K562 (cell line): Measurements from ENCODE around the gene LDLR. TPM values are rescaled to one million over a fixed set of nuclear protein-coding genes. Genes with fewer than 3 reads are reported as not detected.
A peak's percentile ranks its signal among the peaks of the same experiment; 100 is the strongest.

Experiments
- ATF7 ChIP-seq: fragments of 450-650 bp; IDR thresholded peaks from 2 replicates; pipeline ENCODE4 v1.7.1; 2014; ENCODE audit warnings: mild to moderate bottlenecking, moderate library complexity
- E2F3 ChIP-seq: fragments of 250-450 bp; sonication (Bioruptor Pico); IDR thresholded peaks from 2 replicates; pipeline ENCODE4 v1.4.0; 2020; ENCODE audit warnings: mild to moderate bottlenecking
- EP300 ChIP-seq: IDR thresholded peaks from 2 replicates; pipeline ENCODE4 v1.6.1; 2012; ENCODE audit warnings: low read length, improper control_type of control experiment
- FOXJ3 ChIP-seq: sonication (generic); formaldehyde crosslinking; IDR thresholded peaks from 2 replicates; pipeline ENCODE4 v1.4.0; 2020; ENCODE audit warnings: mild to moderate bottlenecking, missing genetic modification reagents
- HDAC2 ChIP-seq: fragments of 450-650 bp; IDR thresholded peaks from 2 replicates; pipeline ENCODE4 v1.6.1; 2016; ENCODE audit warnings: mild to moderate bottlenecking
- ILK ChIP-seq: fragments of 450-650 bp; IDR thresholded peaks from 2 replicates; pipeline ENCODE4 v1.6.1; 2016; ENCODE audit warnings: missing genetic modification characterization, low read depth, mild to moderate bottlenecking, missing compliant biosample characterization, moderate library complexity, borderline replicate concordance
- MAFK ChIP-seq: IDR thresholded peaks from 2 replicates; pipeline ENCODE4 v1.6.1; 2011; ENCODE audit warnings: low read length, improper control_type of control experiment
- MECOM ChIP-seq: fragments of 250-450 bp; sonication (Bioruptor Pico); IDR thresholded peaks from 2 replicates; pipeline ENCODE4 v1.8.0; 2022; ENCODE audit warnings: inconsistent platforms
- NFIC ChIP-seq: fragments of 450-650 bp; IDR thresholded peaks from 2 replicates; pipeline ENCODE4 v1.6.1; 2017; ENCODE audit warnings: mild to moderate bottlenecking, inconsistent platforms
- PHF20 ChIP-seq: fragments of 450-650 bp; IDR thresholded peaks from 2 replicates; pipeline ENCODE4 v1.6.1; 2018; ENCODE audit not compliant: partially characterized antibody
- PML ChIP-seq: IDR thresholded peaks from 2 replicates; pipeline ENCODE4 v1.6.1; 2012; ENCODE audit warnings: low read length, inconsistent platforms
- POLR2A ChIP-seq: fragments of 450-650 bp; conservative IDR thresholded peaks from 2 replicates; pipeline ENCODE4 v1.6.1; 2016
- RB1 ChIP-seq: fragments of 450-650 bp; IDR thresholded peaks from 2 replicates; pipeline ENCODE4 v1.6.1; 2017; ENCODE audit warnings: low read depth, mild to moderate bottlenecking
- RNF2 ChIP-seq: sonication (generic); IDR thresholded peaks from 2 replicates; pipeline ENCODE4 v1.6.1; 2016
- TAF1 ChIP-seq: IDR thresholded peaks from 2 replicates; pipeline ENCODE4 v1.6.1; 2011; ENCODE audit warnings: mild to moderate bottlenecking, low read length, moderate library complexity; ENCODE audit not compliant: insufficient read depth, control insufficient read depth, severe bottlenecking; ENCODE audit errors: extremely low read depth
- TCF7L2 ChIP-seq: fragments of 150-350 bp; IDR thresholded peaks from 2 replicates; pipeline ENCODE4 v1.6.1; 2016; ENCODE audit warnings: low read depth, mild to moderate bottlenecking, low read length, moderate library complexity
- TEAD1 ChIP-seq, 2 experiments: fragments of 450-650 bp in 1 of 2; sonication (generic) in 1 of 2; formaldehyde crosslinking; IDR thresholded peaks; 2 replicates each; pipeline versions ENCODE4 v1.4.0 to v1.8.0; 2020 to 2022; ENCODE audit warnings: mild to moderate bottlenecking in 2 of 2, missing genetic modification reagents in 1 of 2
- THRAP3 ChIP-seq: fragments of 450-650 bp; IDR thresholded peaks from 2 replicates; pipeline ENCODE4 v1.6.1; 2016; ENCODE audit warnings: mild to moderate bottlenecking, inconsistent platforms, borderline replicate concordance
- XRCC3 ChIP-seq: fragments of 450-650 bp; IDR thresholded peaks from 2 replicates; pipeline ENCODE4 v1.6.1; 2017; ENCODE audit warnings: mild to moderate bottlenecking, moderate library complexity
- ZEB2 ChIP-seq: fragments of 450-650 bp; IDR thresholded peaks from 2 replicates; pipeline ENCODE4 v1.6.1; 2016
- ZNF12 ChIP-seq: sonication (generic); formaldehyde crosslinking; IDR thresholded peaks from 2 replicates; pipeline ENCODE4 v1.4.0; 2020; ENCODE audit warnings: mild to moderate bottlenecking, missing genetic modification reagents
- ZNF134 ChIP-seq: fragments of 250-450 bp; sonication (Bioruptor Pico); conservative IDR thresholded peaks from 2 replicates; pipeline ENCODE4 v1.4.0; 2020
- ZNF165 ChIP-seq: fragments of 250-450 bp; sonication (Bioruptor Pico); IDR thresholded peaks from 2 replicates; pipeline ENCODE4 v1.4.0; 2020; ENCODE audit warnings: borderline replicate concordance
- ZNF239 ChIP-seq: fragments of 250-450 bp; sonication (Bioruptor Pico); IDR thresholded peaks from 2 replicates; pipeline ENCODE4 v1.4.0; 2020; ENCODE audit warnings: mild to moderate bottlenecking
- ZNF668 ChIP-seq: fragments of 250-450 bp; sonication (Bioruptor Pico); IDR thresholded peaks from 2 replicates; pipeline ENCODE4 v1.8.0; 2022; ENCODE audit warnings: mild to moderate bottlenecking, inconsistent platforms
- ZSCAN32 ChIP-seq: fragments of 450-650 bp; formaldehyde crosslinking; IDR thresholded peaks from 2 replicates; pipeline ENCODE4 v1.4.0; 2020; ENCODE audit warnings: mild to moderate bottlenecking, moderate library complexity
- polyA plus RNA-seq, 8 experiments: library from polyadenylated mRNA; depleted of rRNA in 4 of 8; stranded (reverse) in 5 of 8; unstranded in 3 of 8; fragments of >200 nt; fragmentation: Nextera tagmentation in 2 of 8; fragmentation: Illumina TruSeq in 1 of 8; extraction: Ambion mirVana in 2 of 8; extraction: Trizol in 1 of 8; gene quantifications; 2 replicates each; pipeline versions ENCODE4 v1.2.1 to v1.2.3, GENCODE V29; 2011 to 2014; ENCODE audit warnings: inconsistent platforms in 1 of 8, missing spikeins in 1 of 8
- total RNA-seq, 7 experiments: library from RNA; depleted of rRNA in 6 of 7; stranded (reverse); fragments of >200 nt in 6 of 7; fragmentation: Illumina TruSeq in 2 of 7; extraction: Trizol in 2 of 7; gene quantifications; 2 replicates each; pipeline versions ENCODE4 v1.2.1 to v1.2.3, GENCODE V29; 2011 to 2021; ENCODE audit warnings: low replicate concordance in 1 of 7
- TF ChIP-seq, protein P1 (sequence below): fragments of 450-650 bp; IDR thresholded peaks from 2 replicates; pipeline ENCODE4 v1.6.1; 2016
- TF ChIP-seq, protein P2 (sequence below), 2 experiments: IDR thresholded peaks; 2 replicates each; pipeline ENCODE4 v1.6.1; 2011; ENCODE audit warnings: borderline replicate concordance in 1 of 2, control low read depth in 1 of 2, low read depth in 1 of 2, low read length in 1 of 2, mild to moderate bottlenecking in 1 of 2, mixed read lengths in 1 of 2, moderate library complexity in 1 of 2; ENCODE audit not compliant: insufficient read depth in 1 of 2, insufficient read length in 1 of 2, poor library complexity in 1 of 2, severe bottlenecking in 1 of 2; ENCODE audit errors: extremely low read depth in 1 of 2
- TF ChIP-seq, protein P3 (sequence below): sonication (generic); formaldehyde crosslinking; IDR thresholded peaks from 2 replicates; pipeline ENCODE4 v1.8.0; 2022; ENCODE audit warnings: mild to moderate bottlenecking, missing genetic modification reagents, borderline replicate concordance

The LDLR gene
- total and polyA plus RNA-seq, 9 of the 15 experiments (the other 6 are each of a cell fraction or from before 2014, with no cell fraction given): 19.9 to 114 (median 56.3) TPM

DNA sequence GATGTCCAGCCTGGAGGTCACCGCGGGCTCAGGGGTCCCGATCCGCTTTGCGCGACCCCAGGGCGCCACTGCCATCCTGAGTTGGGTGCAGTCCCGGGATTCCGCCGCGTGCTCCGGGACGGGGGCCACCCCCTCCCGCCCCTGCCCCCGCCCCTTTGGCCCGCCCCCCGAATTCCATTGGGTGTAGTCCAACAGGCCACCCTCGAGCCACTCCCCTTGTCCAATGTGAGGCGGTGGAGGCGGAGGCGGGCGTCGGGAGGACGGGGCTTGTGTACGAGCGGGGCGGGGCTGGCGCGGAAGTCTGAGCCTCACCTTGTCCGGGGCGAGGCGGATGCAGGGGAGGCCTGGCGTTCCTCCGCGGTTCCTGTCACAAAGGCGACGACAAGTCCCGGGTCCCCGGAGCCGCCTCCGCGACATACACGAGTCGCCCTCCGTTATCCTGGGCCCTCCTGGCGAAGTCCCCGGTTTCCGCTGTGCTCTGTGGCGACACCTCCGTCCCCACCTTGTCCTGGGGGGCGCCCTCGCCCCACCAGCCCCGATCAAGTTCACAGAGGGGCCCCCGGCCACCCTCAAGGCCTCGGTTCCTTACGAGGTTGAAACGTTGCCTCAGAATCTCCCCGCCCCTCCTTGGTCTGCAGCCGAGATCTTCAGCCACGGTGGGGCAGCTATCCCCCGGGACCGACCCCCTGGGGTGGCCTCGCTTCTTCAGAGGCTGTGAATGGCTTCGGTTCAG is 1.2 kb downstream of the LDLR start (continued):
- TF ChIP-seq, protein P1, sequence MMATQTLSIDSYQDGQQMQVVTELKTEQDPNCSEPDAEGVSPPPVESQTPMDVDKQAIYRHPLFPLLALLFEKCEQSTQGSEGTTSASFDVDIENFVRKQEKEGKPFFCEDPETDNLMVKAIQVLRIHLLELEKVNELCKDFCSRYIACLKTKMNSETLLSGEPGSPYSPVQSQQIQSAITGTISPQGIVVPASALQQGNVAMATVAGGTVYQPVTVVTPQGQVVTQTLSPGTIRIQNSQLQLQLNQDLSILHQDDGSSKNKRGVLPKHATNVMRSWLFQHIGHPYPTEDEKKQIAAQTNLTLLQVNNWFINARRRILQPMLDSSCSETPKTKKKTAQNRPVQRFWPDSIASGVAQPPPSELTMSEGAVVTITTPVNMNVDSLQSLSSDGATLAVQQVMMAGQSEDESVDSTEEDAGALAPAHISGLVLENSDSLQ: no peak
- TF ChIP-seq ZSCAN32 (CRISPR knock-in tag): no peak
- TF ChIP-seq ZNF165 (CRISPR knock-in tag): no peak
- no peak for TF ChIP-seq FOXJ3 (CRISPR knock-in tag)
- no peak for TF ChIP-seq ILK (tag)
- no peak for TF ChIP-seq RNF2
- no peak for TF ChIP-seq ZNF12 (CRISPR knock-in tag)
- peak; percentile 86 for TF ChIP-seq TAF1
- TF ChIP-seq ZNF239 (CRISPR knock-in tag): no peak
- TF ChIP-seq MAFK: 0 out of 2 replicates have a peak, but pooled peaks have one; percentile 2
- no peak for TF ChIP-seq THRAP3
- TF ChIP-seq RB1: peak; percentile 63
- no peak for TF ChIP-seq ZEB2
- TF ChIP-seq ZNF668 (CRISPR knock-in tag): no peak
- no peak for TF ChIP-seq MECOM (CRISPR knock-in tag)
- TF ChIP-seq EP300: no peak
- 0 out of 2 replicates have a peak, but pooled peaks have one; percentile 36 for TF ChIP-seq E2F3
- TF ChIP-seq NFIC: no peak; the same call in 1 of the 2 replicates
- TF ChIP-seq PHF20: no peak
- TF ChIP-seq XRCC3: no peak
- TF ChIP-seq TEAD1 (CRISPR knock-in tag; IDR thresholded peaks at IDR 0.05): peak in 1 of 2 experiments; percentile 9; a peak in 1 of 4 replicates
- no peak for TF ChIP-seq TCF7L2
- TF ChIP-seq ATF7: peak; percentile 32; the same call in 1 of the 2 replicates
- no peak for TF ChIP-seq HDAC2
- 0 out of 2 replicates have a peak, but pooled peaks have one; percentile 27 for TF ChIP-seq ZNF134
- TF ChIP-seq PML: 0 out of 2 replicates have a peak, but pooled peaks have one; percentile 12
- peak; percentile 71 for TF ChIP-seq POLR2A
- TF ChIP-seq, protein P2, sequence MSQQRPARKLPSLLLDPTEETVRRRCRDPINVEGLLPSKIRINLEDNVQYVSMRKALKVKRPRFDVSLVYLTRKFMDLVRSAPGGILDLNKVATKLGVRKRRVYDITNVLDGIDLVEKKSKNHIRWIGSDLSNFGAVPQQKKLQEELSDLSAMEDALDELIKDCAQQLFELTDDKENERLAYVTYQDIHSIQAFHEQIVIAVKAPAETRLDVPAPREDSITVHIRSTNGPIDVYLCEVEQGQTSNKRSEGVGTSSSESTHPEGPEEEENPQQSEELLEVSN (IDR thresholded peaks at IDR 0.05; ENCODE audit: borderline replicate concordance in 1 of 2, extremely low read depth in 1 of 2, insufficient read depth in 1 of 2, insufficient read length in 1 of 2, low read depth in 1 of 2, low read length in 1 of 2, poor library complexity in 1 of 2, severe bottlenecking in 1 of 2): no peak
- TF ChIP-seq, protein P3, sequence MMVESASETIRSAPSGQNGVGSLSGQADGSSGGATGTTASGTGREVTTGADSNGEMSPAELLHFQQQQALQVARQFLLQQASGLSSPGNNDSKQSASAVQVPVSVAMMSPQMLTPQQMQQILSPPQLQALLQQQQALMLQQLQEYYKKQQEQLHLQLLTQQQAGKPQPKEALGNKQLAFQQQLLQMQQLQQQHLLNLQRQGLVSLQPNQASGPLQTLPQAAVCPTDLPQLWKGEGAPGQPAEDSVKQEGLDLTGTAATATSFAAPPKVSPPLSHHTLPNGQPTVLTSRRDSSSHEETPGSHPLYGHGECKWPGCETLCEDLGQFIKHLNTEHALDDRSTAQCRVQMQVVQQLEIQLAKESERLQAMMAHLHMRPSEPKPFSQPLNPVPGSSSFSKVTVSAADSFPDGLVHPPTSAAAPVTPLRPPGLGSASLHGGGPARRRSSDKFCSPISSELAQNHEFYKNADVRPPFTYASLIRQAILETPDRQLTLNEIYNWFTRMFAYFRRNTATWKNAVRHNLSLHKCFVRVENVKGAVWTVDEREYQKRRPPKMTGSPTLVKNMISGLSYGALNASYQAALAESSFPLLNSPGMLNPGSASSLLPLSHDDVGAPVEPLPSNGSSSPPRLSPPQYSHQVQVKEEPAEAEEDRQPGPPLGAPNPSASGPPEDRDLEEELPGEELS (CRISPR knock-in tag): peak; percentile 43; the same call in 1 of the 2 replicates
